RPMI7951 (cell line): ENCODE results near the gene GOLGA8S. TPM values are rescaled to one million over a fixed set of nuclear protein-coding genes. Genes with fewer than 3 reads are reported as not detected.
"Not testable (repeated sequence)": the region's sequence is repeated elsewhere in the genome, so short reads cannot be mapped to it uniquely, and the experiment has no call there.

Experiments
- DNase-seq: peaks from one replicate; pipeline ENCODE4 v3.0.0-alpha.2; 2012; ENCODE audit warnings: low read depth
- total RNA-seq: library from RNA; depleted of rRNA; stranded (reverse); fragments of >200 nt; shearing (Covaris generic); gene quantifications from 2 replicates; pipeline ENCODE4 v1.2.3, GENCODE V29; 2014; rRNA removed

The GOLGA8S gene, protein sequence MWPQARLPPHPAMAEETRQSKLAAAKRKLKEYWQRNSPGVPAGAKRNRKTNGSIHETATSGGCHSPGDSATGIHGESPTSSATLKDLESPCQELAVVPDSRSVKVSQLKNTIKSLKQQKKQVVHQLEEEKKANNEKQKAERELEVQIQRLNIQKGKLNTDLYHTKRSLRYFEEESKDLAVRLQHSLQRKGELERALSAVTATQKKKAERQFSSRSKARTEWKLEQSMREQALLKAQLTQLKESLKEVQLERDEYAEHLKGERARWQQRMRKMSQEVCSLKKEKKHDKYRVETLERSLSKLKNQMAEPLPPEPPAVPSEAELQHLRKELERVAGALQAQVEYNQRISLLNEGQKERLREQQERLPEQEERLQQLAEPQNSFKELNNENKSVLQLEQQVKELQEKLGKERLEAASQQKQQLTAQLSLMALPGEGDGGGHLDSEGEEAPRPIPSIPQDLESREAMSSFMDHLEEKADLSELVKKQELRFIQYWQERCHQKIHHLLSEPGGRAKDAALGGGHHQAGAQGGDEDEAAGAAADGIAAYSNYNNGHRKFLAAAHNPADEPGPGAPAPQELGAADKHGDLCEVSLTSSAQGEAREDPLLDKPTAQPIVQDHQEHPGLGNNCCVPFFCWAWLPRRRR
- total RNA-seq, result 0.48 and 0.78 TPM in 2 replicates

DNA sequence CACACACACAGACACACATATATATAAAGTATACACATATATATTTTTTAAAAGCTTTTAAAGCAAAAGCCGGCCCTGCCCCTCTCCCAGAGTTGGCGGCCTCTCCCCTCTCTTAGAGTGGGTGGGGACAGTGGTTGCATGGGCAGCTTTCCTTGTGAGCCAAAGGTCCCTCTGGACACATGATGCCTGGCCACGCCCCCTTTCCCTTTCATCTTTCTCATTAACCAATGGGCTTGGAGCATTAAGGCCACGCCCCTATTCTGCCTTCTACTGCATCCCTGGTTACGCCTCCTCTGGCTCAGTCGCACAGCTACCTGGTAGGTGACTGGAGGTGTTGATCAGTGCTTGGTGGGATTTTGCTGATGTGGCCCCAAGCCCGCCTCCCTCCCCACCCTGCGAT is at the start of gene GOLGA8S:
GOLGA8S (plus strand) TSS at position 301 of the 400 bp plus-strand sequence; CDS start at position 363, 62 bp downstream.
- DNase-seq, result not testable (repeated sequence)

DNA sequence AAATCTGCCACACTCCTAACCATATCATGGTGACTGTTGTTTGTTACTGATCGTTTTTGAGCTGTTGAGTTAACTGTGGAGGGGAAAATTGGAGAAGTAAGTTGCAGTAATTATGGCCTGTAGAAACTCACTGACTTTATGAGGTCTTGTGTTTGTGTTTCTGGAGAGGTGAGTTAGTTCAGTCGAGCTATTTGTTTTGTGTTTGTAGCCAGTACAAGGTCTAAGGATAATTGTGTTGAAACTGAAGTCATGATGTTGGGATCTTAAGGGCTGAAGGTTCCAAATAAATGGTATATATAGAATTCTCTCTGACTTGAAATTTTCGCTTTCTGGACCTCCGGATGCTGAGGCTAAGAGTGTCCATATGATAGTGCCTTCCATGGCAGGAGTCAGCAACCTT is 49.7 kb upstream of the GOLGA8S start:
- DNase-seq, result not testable (repeated sequence)

DNA sequence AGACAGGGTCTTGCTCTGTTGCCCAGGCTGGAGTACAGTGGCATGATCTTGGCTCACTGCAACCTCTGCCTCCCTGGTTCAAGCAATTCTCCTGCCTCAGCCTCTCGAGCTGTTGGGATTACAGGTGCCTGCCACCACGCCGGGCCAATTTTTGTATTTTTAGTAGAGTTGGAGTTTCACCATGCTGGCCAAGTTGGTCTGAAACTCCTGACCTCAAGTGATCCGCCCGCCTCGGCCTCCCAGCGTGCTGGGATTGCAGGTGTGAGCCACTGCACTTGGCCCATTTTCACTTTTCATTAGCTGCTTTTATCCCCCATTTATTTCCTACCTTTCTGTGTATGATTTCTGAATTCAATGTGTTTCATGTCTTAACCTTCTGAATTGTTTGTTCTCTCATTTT is 48.6 kb upstream of the GOLGA8S start:
- DNase-seq, result not testable (repeated sequence)

DNA sequence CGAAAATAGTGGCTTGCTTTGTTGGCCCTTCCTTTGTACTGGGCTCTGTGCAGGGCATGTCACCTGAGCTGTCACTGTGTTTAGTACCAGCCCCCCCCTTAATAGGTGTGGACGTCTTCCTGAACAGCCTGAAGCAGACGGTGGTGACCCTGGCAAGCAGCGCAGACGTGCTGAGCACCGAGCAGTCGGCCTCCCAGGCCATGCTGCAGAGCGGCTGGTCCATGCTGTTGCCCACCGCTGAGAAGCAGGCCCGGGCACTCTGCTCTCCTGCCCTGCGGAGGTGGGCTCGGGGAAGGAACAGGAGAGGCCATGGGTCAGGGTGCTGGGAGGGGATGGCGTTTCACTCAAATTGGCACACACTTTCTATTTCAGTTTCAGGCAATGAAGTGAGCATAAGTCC is 43.3 kb upstream of the GOLGA8S start:
- DNase-seq, result not testable (repeated sequence)

DNA sequence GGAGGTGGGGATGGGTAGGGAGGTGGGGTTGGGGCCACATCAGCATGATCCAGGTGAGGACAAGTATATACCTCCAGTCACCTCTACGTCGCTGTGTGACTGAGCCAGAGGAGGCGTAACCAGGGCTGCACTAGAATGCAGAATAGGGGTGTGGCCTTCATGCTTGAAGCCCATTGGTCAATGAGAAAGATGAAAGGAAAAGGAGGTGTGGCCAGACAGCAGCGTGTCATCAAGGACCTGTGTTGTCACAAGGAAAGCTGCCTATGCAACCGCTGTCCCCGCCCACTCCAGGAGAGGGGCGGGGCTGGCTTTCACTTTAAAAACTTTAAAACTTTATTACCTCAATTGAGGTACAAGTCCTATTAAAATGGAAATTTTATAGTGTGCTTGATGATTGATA is 20.5 kb upstream of the GOLGA8S start, which contains the start of gene GOLGA6L26:
GOLGA6L26 (minus strand) TSS at position 101 of the 400 bp plus-strand sequence; CDS start at position 40, 61 bp downstream.
- not testable (repeated sequence) for DNase-seq

DNA sequence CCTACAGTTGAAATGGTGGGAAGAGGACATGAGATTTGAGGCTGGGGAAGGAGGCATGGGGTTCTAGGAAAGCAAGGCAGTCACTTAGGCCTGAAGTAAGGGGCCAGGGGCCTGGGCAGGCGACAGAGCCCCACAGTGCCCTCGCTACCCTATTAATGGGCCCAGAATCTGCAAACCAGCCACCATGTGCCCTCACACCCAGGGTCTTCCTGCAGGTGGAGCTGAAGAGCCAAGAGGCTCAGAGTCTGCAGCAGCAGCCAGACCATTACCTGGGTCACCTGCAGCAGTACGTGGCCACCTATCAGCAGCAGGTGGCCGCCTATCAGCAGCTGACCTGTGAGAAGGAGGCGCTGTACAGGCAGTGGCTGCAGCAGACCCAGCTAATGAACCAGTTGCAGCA is 8.1 kb downstream of the GOLGA8S start:
- DNase-seq, result not testable (repeated sequence)

DNA sequence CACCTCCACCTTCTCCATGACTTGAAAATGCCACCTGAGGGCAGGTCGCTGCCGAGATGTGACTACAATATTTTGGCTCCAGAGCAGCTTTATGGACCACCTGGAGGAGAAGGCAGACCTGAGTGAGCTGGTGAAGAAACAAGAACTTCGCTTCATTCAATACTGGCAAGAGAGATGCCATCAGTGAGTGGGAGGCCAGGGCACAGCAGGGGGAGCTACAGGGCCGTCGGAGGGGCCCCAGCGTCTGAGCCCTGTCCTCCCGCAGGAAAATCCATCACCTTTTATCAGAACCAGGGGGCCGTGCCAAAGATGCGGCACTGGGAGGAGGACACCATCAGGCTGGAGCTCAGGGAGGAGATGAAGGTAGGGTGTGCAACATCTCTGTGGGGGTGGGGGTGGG is 9.7 kb downstream of the GOLGA8S start:
- DNase-seq, result not testable (repeated sequence)

DNA sequence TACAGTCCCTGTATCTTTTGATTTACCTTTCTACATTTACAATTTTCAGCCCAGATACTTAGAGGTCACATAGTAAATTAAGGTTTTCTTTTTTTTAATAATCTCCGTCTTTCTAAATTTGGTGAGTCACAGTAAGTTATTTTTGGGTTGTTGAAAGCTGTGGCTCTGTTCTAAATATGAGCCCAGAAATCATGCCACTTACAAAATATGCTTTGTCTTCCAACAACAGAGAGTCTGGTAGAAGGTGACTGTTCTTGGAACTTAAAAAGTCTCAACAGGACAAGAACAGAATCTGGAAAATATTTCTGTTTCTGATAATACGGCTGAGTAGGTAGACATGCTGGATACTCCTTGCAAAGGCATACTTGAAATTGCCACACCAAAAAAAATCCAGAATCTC is 16.0 kb downstream of the GOLGA8S start:
- DNase-seq, result peak; percentile 24

DNA sequence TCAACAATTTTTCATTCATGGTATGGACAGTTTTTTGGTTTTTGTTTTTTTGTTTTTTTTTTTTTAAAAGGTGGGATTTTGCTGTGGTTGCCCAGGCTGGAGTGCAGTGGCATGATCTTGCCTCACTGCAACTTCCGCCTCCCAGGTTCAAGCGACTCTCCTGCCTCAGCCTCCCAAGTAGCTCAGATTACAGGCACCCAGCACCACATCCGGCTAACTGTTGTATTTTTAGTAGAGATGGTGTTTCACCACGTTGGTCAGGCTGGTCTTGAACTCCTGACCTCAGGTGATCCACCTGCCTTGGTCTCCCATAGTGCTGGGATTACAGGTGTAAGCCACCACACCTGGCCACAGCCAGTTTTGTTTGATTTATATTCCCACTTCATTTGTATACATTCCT is 16.6 kb downstream of the GOLGA8S start:
- DNase-seq, result not testable (repeated sequence)

DNA sequence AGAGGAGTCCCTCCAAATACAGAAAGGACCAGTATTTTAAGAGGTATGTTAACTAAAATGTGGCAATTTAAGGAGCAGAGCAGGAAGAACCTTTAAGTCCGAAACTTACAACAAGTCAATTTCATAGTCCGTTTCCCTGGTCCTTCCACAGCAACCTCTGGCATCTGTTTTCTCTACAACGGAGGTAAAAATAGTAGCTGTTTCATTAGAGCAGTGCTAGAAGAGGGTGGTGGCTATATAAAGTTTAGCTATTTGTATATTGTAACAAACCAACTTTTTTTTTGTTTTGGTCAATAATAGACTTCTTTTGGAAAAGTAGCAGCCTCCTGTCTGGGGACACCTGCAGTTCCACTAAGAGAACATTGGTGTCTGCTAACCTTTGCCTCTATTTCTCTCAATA is 17.3 kb downstream of the GOLGA8S start:
- DNase-seq, result peak; percentile 32

DNA sequence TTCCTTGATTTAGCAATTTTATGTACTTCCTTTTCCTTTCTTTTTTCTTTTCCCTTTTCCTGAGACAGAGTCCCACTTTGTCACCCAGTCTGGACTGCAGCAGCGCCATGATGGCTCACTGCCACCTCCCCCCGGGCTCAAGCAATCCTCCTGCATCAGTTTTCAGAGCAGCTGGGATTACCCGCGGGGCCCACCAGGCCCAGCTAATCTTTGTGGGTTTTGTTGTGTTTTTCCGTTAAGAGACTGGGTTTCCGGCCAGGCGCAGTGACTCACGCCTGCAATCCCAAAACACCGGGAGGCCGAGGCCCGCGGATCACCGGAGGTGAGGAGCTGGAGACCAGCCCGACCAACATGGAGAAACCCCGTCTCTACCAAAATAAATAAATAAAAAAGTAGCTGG is 17.7 kb downstream of the GOLGA8S start:
- peak; percentile 97 for DNase-seq

DNA sequence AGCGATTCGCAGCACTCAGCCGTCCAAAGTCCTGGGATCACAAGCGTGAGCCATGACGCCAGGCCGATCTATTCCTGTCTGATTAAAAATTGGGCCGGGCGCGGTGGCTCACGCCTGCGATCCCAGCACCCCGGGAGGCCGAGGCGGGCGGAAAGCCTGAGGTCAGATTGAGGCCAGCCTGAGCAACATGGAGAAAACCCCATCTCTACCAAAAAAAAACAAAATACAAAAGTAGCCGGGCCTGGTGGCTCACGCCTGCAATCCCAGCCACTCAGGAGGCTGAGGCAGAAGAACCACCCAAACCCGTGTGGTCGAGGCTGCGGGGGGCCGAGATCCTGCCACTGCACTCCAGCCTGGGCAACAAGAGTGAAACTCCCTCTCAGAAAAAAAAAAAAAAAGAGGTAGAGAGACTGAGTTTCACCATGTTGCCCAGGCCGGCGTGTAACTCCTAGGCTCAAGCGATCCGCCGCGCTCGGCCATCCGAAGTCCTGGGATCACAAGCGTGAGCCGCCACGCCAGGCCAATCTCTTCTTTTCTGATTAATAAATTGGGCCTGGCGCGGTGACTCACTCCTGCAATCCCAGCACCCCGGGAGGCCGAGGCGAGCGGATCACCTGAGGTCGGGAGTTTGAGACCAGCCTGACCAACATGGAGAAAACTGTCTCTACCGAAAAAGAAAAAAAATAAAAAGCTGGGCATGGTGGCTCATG is 18.5 kb downstream of the GOLGA8S start:
- DNase-seq, result peak; percentile 82

DNA sequence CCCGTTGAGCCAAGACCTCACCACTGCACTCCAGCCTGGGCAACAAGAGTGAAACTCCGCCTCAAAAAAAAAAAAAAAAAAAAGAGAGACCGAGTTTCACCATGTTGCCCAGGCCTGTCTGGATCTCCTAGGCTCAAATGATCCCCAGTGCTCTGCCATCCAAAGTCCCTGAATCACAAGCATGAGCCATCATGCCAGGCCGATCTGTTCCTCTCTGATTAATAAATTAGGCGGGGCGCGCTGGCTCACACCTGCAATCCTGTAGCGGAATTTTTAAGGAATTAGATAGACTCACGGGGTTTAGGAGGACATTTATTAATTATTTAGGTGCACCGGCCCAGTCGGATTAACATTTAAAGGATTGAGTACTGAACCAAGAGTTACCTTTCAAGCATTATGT is 19.7 kb downstream of the GOLGA8S start:
- DNase-seq, result not testable (repeated sequence)

DNA sequence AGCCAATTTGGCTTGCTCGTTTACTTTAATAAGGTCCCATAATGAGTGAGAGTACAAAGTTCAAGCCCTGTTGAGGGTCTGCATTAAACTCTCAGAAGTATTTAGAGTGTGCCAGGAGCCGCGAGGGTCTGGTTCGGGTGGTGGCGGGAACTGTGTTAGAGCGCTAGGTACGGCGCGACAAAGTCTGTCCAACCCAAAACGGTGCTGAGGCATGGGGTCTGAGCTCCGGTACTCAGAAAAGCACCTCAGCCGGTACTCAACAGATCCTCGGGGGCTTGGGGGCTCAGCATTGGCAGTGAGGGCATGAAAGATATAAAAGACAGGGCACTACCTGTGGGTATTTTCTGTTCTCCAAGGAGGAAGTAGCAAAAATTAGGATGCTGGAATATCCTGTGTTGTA is 24.4 kb downstream of the GOLGA8S start:
- not testable (repeated sequence) for DNase-seq

DNA sequence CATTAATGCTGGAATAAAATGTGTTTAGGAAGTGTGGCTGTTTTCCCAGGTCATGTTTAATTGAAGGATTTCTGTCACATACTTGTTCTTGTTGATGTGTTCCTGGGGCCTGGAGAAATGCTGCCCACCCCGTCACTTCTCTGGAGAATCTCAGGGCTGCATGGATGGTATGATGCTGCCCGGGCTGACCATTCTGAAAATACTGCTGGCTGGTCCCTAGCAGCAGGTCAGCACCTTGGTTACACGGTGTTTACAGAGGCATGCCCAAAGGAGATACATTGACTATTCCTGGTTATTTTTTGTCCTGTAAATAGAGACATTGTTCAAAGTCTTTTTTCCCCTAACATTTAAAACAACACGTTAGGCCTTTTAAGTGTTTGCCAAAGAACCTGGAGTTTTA is 26.2 kb downstream of the GOLGA8S start:
- DNase-seq, result not testable (repeated sequence)

DNA sequence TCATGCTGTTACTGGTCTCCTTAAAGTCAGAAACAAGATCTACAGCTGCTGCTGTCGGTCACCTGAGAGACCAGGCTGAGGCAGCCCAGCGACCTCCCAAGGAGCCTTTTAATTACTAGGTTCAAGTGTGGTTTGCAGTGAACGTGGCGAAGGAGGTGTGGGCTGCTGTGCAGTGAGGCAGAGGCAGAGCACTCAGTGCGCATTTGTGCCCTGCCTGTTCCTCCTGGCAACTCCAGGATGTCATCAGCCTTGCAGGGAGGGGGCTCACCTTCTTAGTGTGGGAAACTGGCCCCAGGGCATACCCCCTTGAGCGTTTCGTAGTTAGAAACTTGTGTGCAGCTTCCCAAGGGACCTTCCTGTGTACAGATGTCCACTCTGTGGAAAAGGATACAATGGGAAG is 26.6 kb downstream of the GOLGA8S start:
- DNase-seq, result not testable (repeated sequence)

DNA sequence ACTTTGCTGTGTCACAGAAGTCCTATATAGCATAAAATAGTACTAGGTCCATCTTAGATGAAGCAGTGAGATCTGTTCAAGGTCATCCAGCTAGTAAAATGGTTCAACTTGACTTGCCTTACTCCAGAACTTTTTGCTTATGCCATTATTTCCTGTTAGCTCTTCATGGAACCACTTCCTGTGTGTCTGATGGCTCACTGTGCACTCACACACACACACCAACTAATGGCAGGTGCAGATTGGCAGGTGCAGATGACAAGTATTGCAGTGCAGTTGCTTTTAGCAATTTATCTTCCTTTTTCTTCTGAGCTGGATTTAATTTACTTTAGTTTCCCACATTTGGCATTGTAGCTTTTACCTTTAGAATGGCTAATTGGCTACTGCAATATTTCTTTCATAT is 29.8 kb downstream of the GOLGA8S start:
- DNase-seq, result no peak

DNA sequence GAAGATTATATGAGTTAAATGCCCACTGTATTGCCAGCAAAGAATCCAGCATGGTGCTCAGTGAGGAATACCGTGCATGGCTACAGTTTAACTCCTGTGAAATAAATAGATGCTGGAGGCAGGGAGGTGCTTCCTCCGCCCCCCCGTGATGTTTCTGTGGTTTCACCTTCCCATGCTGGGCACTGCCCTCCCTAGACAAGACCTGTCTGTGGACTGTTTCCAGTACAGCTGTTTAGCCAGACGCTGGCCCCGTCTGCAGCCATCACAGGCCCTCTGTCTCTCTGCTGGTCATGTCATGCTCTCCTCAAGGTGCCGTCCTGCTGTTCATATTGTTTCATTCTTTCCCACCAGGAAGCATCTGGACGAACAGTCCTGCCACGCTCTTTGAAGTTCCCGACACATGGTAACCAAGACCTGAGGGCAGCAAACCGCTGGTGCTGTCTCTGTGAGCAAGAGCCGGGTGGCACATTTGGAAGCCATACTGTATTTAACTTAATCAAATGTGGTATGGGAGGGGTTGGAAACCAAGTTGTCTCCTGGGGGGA is 31.4 kb downstream of the GOLGA8S start:
- DNase-seq, result peak; percentile 87

DNA sequence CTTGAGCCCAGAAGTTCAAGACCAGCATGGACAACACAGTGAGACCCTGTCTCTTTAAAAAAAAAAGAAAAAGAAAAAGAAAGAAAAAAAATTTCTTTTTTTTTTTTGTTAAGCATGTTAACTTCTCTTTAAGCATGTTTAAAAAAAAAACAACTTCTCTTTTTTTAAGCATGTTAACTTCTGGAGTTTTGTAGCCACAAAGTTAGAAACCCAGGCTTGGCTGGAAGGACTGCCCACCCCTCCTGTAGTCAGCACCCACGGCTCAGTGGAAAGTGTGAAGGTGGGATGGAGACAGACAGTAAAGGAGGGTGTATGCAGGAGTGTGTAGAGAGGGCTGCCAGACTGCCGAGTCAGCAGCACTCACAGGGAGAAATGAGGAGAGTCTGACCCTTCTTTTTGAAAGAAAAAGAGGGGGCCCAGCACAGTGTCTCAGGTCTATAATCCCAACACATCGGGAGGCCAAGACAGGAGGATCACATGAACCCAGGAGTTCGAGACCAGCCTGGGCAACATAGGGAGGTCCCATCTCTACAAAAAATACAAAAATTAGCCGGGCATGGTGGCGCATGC is 33.2 kb downstream of the GOLGA8S start:
- DNase-seq, result no peak

DNA sequence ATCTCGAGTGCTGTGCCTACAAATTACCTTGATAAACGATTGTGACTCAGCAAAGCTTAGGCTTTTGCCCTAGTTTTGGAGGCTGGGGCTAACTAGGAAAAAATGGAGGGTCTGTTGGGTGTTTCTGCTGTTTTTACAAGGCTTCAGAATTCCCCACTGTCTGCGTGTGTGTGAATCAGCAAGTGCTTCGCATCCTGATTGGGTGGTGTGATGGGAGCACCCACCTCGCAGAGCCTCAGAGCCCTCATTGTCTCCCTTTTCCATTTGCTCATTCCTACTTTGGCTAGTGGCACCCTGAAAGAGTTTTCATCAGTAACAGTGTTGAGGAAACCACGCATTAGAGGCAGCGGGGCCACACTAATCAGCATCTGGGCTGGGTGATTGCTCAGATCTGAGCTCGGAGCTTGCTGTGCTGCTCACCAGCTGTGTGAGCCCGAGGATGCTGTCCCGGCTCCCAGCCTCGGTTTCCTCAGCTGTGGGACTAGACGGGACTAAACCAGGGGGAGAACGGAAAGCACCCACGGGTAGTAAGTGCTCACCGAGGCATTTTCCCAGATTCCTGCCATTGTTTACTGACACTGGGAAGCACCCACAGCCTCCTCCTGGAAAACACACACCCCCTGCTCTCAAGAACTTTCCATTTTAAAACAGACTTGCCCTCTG is 40.6 kb downstream of the GOLGA8S start:
- peak; percentile 62 for DNase-seq

DNA sequence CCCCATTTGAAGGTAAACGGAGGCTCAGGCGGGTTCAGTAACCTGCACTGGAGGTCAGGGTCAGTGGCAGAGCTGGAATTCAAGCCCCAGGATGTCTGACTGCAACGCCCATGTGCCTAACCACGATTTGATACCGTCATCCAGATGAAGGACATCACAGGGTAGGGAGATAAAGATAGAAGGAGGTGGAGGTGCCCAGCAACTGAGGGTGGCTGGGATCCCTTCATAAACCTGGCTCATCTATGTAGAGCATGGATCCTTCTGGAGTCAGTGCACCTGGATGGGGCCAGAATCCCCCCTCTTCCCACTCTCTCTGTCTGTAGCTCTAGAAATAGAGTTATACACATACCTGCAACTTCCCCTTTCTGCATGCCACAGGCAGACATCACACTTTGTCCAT is 41.3 kb downstream of the GOLGA8S start:
- no peak for DNase-seq
